GM12878 (cell line): ENCODE measurements around the gene MAP2K2. TPM values are rescaled to one million over a fixed set of nuclear protein-coding genes. Genes with fewer than 3 reads are reported as not detected.

ENCODE experiments used
- ATAC-seq: fragments of 200-7000 bp; cut with Tn5 transposase; 3 replicates; pipeline ENCODE4 v1.9.1; 2020; ENCODE audit warnings: mild to moderate bottlenecking, moderate library complexity
- BruUV-seq: library from RNA; stranded (reverse); fragments of 400-500 nt; replicated peaks from 2 replicates; lab custom pipeline; 2021; lab: Mats Ljungman, UMichigan
- CTCF ChIA-PET: fragments of 300-600 bp; sonication (Branson Sonifier 250); formaldehyde crosslinking; extraction: SDS; loops from one replicate; lab custom pipeline; 2021; ENCODE audit warnings: inconsistent platforms; lab: Yijun Ruan, JAX
- POLR2A ChIA-PET: fragments of 350-600 bp; formaldehyde crosslinking; extraction: SDS; loops from one replicate; lab custom pipeline; 2021; ENCODE audit warnings: inconsistent platforms; lab: Charles Lee
- RAD21 ChIA-PET: fragments of 300-600 bp; sonication (Branson Sonifier 250); formaldehyde crosslinking; loops from one replicate; lab custom pipeline; 2023; ENCODE audit warnings: antibody characterized with exemption; ENCODE audit not compliant: unreplicated experiment; lab: Charles Lee
- SMC1A ChIA-PET: fragments of 300-600 bp; sonication (Branson Sonifier 250); formaldehyde crosslinking; loops from one replicate; lab custom pipeline; 2023; ENCODE audit not compliant: unreplicated experiment, uncharacterized antibody; lab: Charles Lee
- DNase-seq: peaks from one replicate; pipeline ENCODE4 v3.0.0-alpha.2; 2011; ENCODE audit warnings: low read depth, low spot score
- FAIRE-seq: peaks from 3 replicates; lab custom pipeline; 2011; peaks lifted over from hg19 to GRCh38; lab: Jason Lieb, UNC
- H2AFZ ChIP-seq: 2 replicates; pipeline ENCODE4 v1.6.0; 2011; ENCODE audit warnings: low read depth, low read length, control low read depth; ENCODE audit not compliant: control insufficient read depth
- H3K27ac ChIP-seq: 2 replicates; pipeline ENCODE4 v1.5.1; 2011; ENCODE audit warnings: control low read depth; ENCODE audit not compliant: control insufficient read depth, insufficient read depth
- H3K27me3 ChIP-seq, 2 experiments: replicated peaks in 1 of 2; 2 replicates each; pipeline versions ENCODE4 v1.6.0 to v1.6.1; 2011; ENCODE audit warnings: low read length in 1 of 2; ENCODE audit not compliant: control insufficient read depth in 2 of 2, insufficient read depth in 2 of 2
- H3K36me3 ChIP-seq, 2 experiments: 2 replicates each; pipeline ENCODE4 v1.5.1; 2011; ENCODE audit warnings: low read length in 1 of 2; ENCODE audit not compliant: control insufficient read depth in 2 of 2, insufficient read depth in 2 of 2
- H3K4me1 ChIP-seq: 2 replicates; pipeline ENCODE4 v1.6.1; 2011; ENCODE audit warnings: mild to moderate bottlenecking, low read length, moderate library complexity, mixed read lengths; ENCODE audit not compliant: control insufficient read depth, insufficient read depth
- H3K4me2 ChIP-seq: 2 replicates; pipeline ENCODE4 v1.6.0; 2011; ENCODE audit warnings: control low read depth; ENCODE audit not compliant: control insufficient read depth, insufficient read depth
- H3K4me3 ChIP-seq: fragments of 200-600 bp; sonication (generic); 2 replicates; pipeline ENCODE4 v1.5.1; 2016
- H3K79me2 ChIP-seq: 2 replicates; pipeline ENCODE4 v1.6.0; 2011; ENCODE audit warnings: low read length; ENCODE audit not compliant: control insufficient read depth, insufficient read depth
- H3K9ac ChIP-seq: 2 replicates; pipeline ENCODE4 v1.8.0; 2011; ENCODE audit warnings: low read length, control low read depth, mixed read lengths; ENCODE audit not compliant: control insufficient read depth, insufficient read depth
- H3K9me3 ChIP-seq: replicated peaks from 3 replicates; pipeline ENCODE4 v1.5.1; 2011; ENCODE audit warnings: mild to moderate bottlenecking, low read length; ENCODE audit not compliant: control insufficient read depth, insufficient read depth
- H4K20me1 ChIP-seq: 2 replicates; pipeline ENCODE4 v1.6.0; 2011; ENCODE audit not compliant: control insufficient read depth, insufficient read depth
- ATF7 ChIP-seq: fragments of 450-650 bp; IDR thresholded peaks from 2 replicates; pipeline ENCODE4 v1.6.1; 2016; ENCODE audit warnings: low read depth, mild to moderate bottlenecking
- CHD1 ChIP-seq: IDR thresholded peaks from 2 replicates; pipeline ENCODE4 v1.6.1; 2012; ENCODE audit warnings: low read depth, low read length, improper control_type of control experiment
- HDAC2 ChIP-seq: fragments of 200-600 bp; sonication (generic); IDR thresholded peaks from 2 replicates; pipeline ENCODE4 v1.6.1; 2017
- NFXL1 ChIP-seq: fragments of 450-650 bp; IDR thresholded peaks from 2 replicates; pipeline ENCODE4 v1.6.1; 2017; ENCODE audit warnings: antibody characterized with exemption, mild to moderate bottlenecking, borderline replicate concordance
- PAX8 ChIP-seq: fragments of 450-650 bp; IDR thresholded peaks from 2 replicates; pipeline ENCODE4 v1.6.1; 2017; ENCODE audit warnings: mild to moderate bottlenecking, moderate library complexity
- ZNF274 ChIP-seq: IDR thresholded peaks from one replicate; pipeline ENCODE4 v1.8.0; 2011; ENCODE audit not compliant: insufficient read length, insufficient read depth
- WGBS: methylation state at CpG from one replicate; pipeline ENCODE4 v1.1.6; 2016; ENCODE audit warnings: low lambda C conversion rate; ENCODE audit not compliant: insufficient replicate concordance, insufficient coverage; ENCODE audit errors: missing lambda C conversion rate; 5-methylcytosine and 5-hydroxymethylcytosine counted together
- in situ Hi-C: fragments of 300-500 bp; cut with MboI; formaldehyde crosslinking; loops from 9 replicates; pipeline ENCODE4 v1.14.3; 2018; ENCODE audit warnings: mixed read lengths
- intact Hi-C: fragments of 100-400 bp; cut with micrococcal nuclease; formaldehyde crosslinking; loops from one replicate; pipeline ENCODE4 v1.14.2; 2022; ENCODE audit not compliant: unreplicated experiment
- polyA plus RNA-seq, 11 experiments: library from polyadenylated mRNA; depleted of rRNA in 4 of 11; unstranded in 6 of 11; stranded (reverse) in 5 of 11; fragments of >200 nt; fragmentation: Nextera tagmentation in 4 of 11; fragmentation: Illumina TruSeq in 1 of 11; extraction: Ambion mirVana in 4 of 11; extraction: Trizol in 1 of 11; gene quantifications; 1 replicate in 1 of 11; 2 replicates in 10 of 11; pipeline versions ENCODE4 v1.2.1 to v1.2.3, GENCODE V29; 2011 to 2016; ENCODE audit warnings: inconsistent platforms in 2 of 11, missing spikeins in 2 of 11, low read depth in 1 of 11
- total RNA-seq, 4 experiments: library from RNA; depleted of rRNA in 3 of 4; stranded (reverse); fragments of >200 nt in 3 of 4; fragmentation: Illumina TruSeq in 1 of 4; extraction: Trizol in 1 of 4; gene quantifications; 2 replicates each; pipeline versions ENCODE4 v1.2.1 to v1.2.3, GENCODE V29; 2013 to 2021
- TF ChIP-seq, protein P1 (sequence below): fragments of 450-650 bp; IDR thresholded peaks from 2 replicates; pipeline ENCODE4 v1.6.1; 2016; ENCODE audit warnings: mild to moderate bottlenecking

Gene MAP2K2
- total and polyA plus RNA-seq, 10 of the 15 experiments (the other 5 are each of a cell fraction or from before 2014, with no cell fraction given) = 1.00 to 210 (median 53.5) TPM

DNA sequence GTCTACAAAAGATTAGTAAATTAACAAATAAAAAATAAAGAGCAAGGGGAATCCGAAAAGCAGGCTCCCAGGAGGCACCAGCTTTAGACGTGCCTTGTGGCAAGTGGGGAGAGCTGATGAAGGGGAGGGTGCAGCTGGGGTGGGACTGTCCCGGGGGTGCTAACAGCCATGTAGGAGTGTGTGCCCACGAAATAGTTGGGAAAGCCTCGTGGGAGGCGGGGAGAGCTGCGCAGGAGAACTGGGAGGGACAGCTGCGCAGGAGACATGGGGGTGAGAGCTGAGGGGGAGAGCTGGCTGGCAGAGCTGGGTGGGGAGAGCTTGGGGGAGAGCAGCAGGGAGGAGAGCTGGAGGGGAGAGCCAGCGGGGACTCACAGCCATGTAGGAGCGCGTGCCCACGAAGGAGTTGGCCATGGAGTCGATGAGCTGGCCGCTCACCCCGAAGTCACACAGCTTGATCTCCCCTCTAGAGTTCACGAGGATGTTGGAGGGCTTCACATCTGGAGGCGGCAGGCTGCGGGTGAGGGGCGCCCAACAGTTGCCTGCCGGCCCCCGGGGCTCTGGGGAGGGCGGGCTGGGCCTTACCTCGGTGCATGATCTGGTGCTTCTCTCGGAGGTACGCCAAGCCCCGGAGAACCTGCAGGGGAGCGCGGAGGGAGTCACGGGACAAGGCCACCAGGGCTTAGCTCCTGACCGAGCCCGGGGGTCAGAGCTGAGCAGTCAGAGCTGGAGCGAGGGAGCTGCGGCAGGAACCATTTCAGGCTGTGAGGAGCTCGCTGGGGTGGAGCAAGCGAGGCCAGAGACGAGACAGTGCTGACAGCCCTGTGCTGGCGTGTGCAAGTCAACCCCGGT, 23.1 kb downstream of the MAP2K2 start (continued):
- no peak for TF ChIP-seq PAX8

- WGBS = 95% methylated on average over 38 of the region's 38 CpGs
- ATAC-seq (no peak), DNase-seq (no peak), FAIRE-seq (no peak)
- Histone ChIP-seq H2AFZ (no peak overlapping the region), H3K4me3 (no peak overlapping the region), H3K27ac (no peak overlapping the region), H4K20me1 (no peaks in the 10 kb centered on the region), H3K79me2 (no peaks in the 10 kb centered on the region), H3K4me2 (no peak overlapping the region), H3K36me3 (peaks cover 6 to 23% of the 10 kb centered on the region in 2 experiments; a peak in 3 of 4 replicates), H3K4me1 (no peaks in the 10 kb centered on the region), H3K27me3 (no peaks in the 10 kb centered on the region), H3K9ac (no peak overlapping the region), H3K9me3 (no peaks in the 10 kb centered on the region)
- ChIA-PET SMC1A (interaction anchor here (0.6 kb wide), 1 partner anchor 67 kb away, joined by 3 read pairs; no protein-coding TSS in a partner anchor), RAD21 (no interaction called here), CTCF (no interaction called here), POLR2A (no interaction called here)
- intact Hi-C loops (no loop called here), in situ Hi-C loops (no loop called here)
- TF ChIP-seq ZNF274 (no peak), HDAC2 (no peak), NFXL1 (no peak), ATF7 (no peak), CHD1 (no peak)
- TF ChIP-seq, protein P1, sequence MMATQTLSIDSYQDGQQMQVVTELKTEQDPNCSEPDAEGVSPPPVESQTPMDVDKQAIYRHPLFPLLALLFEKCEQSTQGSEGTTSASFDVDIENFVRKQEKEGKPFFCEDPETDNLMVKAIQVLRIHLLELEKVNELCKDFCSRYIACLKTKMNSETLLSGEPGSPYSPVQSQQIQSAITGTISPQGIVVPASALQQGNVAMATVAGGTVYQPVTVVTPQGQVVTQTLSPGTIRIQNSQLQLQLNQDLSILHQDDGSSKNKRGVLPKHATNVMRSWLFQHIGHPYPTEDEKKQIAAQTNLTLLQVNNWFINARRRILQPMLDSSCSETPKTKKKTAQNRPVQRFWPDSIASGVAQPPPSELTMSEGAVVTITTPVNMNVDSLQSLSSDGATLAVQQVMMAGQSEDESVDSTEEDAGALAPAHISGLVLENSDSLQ = no peak
- BruUV-seq = TSS peak; percentile 46
Observed at GRCh38 chr19:4099041-4099764, 24.7 kb downstream of the MAP2K2 start.
